Peyer's patch (tissue), 4 donors: ENCODE data around the gene LTBP3.

Experiments
- POLR2A ChIP-seq, 2 donors: fragments of 450-650 bp; IDR thresholded peaks; one replicate each; pipeline ENCODE4 v1.5.1; 2017; ENCODE audit warnings: antibody characterized with exemption in 2 of 2, mild to moderate bottlenecking in 2 of 2, moderate library complexity in 2 of 2
- TF ChIP-seq, protein P1 (sequence below), 6 experiments: fragments of 450-650 bp in 4 of 6; fragments of 200-600 bp in 2 of 6; sonication (generic) in 1 of 6; IDR thresholded peaks; one replicate each; pipeline ENCODE4 v1.5.1; 2017 to 2019; ENCODE audit warnings: antibody characterized with exemption in 6 of 6, mild to moderate bottlenecking in 3 of 6, moderate library complexity in 1 of 6

DNA sequence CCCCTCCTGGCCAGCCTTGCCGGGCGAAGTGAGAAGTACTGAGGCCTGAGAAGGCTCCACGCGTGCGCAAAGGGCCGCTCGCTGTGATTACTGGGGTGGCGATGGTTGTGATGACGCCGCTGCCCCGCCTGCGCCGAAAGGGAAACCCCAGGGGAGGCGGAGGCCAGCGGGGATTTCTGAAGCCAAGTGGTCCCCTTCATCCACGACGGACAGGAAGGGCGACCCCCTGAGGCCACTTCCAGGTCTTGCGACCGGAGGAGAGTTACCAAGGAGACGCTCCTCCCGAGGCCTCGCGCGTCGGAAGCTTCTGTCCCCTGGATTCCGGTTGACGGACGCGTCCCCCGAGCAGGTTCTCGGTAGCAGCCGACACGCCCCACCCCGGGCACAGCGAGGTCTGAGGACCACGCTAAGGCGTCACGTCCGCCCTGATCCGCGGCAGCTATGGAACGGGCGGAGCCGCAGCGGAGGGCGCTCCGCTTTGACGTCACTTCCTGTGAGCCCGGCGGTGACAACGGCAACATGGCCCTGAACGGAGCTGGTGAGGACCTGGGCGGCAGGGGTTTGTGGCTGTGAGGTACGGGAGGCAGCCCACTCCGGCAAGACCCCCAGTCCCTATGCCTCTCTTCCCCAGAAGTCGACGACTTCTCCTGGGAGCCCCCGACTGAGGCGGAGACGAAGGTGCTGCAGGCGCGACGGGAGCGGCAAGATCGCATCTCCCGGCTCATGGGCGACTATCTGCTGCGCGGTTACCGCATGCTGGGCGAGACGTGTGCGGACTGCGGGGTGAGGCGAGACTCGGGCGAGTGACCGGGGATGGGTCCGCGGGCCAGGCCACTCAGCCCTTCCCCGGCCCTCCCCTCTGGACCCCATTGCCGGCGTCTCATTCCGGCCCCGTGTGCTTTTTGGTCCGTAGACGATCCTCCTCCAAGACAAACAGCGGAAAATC is 12.1 kb upstream of the LTBP3 start, which contains the start of gene ZNRD2:
- TF ChIP-seq POLR2A (IDR thresholded peaks at IDR 0.05): peak; percentile 66 to 74
- TF ChIP-seq, protein P1, sequence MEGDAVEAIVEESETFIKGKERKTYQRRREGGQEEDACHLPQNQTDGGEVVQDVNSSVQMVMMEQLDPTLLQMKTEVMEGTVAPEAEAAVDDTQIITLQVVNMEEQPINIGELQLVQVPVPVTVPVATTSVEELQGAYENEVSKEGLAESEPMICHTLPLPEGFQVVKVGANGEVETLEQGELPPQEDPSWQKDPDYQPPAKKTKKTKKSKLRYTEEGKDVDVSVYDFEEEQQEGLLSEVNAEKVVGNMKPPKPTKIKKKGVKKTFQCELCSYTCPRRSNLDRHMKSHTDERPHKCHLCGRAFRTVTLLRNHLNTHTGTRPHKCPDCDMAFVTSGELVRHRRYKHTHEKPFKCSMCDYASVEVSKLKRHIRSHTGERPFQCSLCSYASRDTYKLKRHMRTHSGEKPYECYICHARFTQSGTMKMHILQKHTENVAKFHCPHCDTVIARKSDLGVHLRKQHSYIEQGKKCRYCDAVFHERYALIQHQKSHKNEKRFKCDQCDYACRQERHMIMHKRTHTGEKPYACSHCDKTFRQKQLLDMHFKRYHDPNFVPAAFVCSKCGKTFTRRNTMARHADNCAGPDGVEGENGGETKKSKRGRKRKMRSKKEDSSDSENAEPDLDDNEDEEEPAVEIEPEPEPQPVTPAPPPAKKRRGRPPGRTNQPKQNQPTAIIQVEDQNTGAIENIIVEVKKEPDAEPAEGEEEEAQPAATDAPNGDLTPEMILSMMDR (IDR thresholded peaks at IDR 0.05): peak in 5 of 6 experiments; percentile 14 to 50 (median 44)
